ENCODE results near the gene UNK. TPM values are rescaled to one million over a fixed set of nuclear protein-coding genes. Genes with fewer than 3 reads are reported as not detected.
"Not testable (repeated sequence)": the region's sequence is repeated elsewhere in the genome, so short reads cannot be mapped to it uniquely, and the experiment has no call there.

Gene UNK
- total and polyA plus RNA-seq, 4 donors, result 4.0 to 16.4 (median 8.9) TPM

DNA sequence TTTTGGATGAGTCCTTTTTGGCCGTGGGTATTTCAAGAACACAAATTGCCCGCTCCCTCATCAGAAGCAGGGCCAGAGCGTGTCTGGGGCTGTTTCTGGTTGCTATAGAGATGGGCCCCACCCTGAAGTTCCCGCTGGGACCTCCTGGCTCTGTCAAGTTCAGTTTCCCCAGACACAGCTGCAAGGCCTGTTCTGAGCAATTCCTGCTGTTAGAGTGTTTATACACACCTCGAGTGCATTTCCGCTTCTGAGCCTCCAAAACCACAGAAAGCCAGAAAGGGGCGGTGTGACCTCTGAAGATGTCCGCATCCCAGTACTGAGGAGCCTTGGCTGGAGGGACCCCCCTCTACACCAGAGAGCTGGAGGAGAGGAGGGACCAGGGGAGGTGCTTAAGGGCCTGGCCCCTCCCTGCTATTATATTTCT is 79.9 kb downstream of the UNK start:
- no peaks in the 10 kb centered on the region for H3K36me3 ChIP-seq (ENCODE audit: control insufficient read depth in 4 of 4, insufficient read depth in 3 of 4, low read depth in 1 of 4, low read length in 3 of 4)
- H3K27ac ChIP-seq (ENCODE audit: low read depth in 1 of 2, low read length in 2 of 2), result peak overlapping the region in 1 of 2 donors; percentile 31
- DNase-seq (ENCODE audit: low spot score), result no peak
- no peaks in the 10 kb centered on the region for H3K27me3 ChIP-seq (ENCODE audit: control insufficient read depth in 4 of 4, insufficient read depth in 4 of 4, low read length in 3 of 4)
- TF ChIP-seq SP1 (IDR thresholded peaks at IDR 0.05) (peak; percentile 8), FOXA2 (IDR thresholded peaks at IDR 0.05) (no peak), HNF4G (IDR thresholded peaks at IDR 0.05) (no peak)
- no peak overlapping the region for H3K9ac ChIP-seq (ENCODE audit: low read depth in 1 of 2, low read length in 2 of 2)
- H3K9me3 ChIP-seq (ENCODE audit: control insufficient read depth in 4 of 4, low read length in 3 of 4), result no peaks in the 10 kb centered on the region
- H3K4me1 ChIP-seq (ENCODE audit: control insufficient read depth in 4 of 4, insufficient read depth in 4 of 4, low read length in 3 of 4), result no peaks in the 10 kb centered on the region
- H3K4me3 ChIP-seq (ENCODE audit: low read depth in 1 of 3, low read length in 3 of 3), result no peak overlapping the region
- 63% methylated on average over 8 of the region's 8 CpGs for WGBS

DNA sequence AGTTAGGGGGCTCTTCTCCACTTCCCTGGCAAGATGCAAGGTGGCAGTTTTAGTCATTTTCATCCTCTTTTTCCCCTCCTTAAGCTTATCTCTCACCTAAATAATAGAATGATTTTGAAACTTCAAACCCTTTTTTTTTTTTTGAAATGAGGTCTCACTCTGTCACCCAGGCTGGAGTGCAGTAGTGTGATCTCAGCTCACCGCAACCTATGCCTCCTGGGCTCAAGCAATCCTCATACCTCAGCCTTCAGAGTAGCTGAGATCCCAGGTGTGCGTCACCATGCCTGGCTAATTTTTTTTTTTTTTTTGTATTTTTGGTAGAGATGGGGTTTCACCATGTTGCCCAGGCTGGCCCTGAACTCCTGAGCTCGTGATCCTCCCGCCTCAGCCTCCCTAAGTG is 80.3 kb downstream of the UNK start:
- WGBS, result 84% methylated on average over 4 of the region's 4 CpGs
- not testable (repeated sequence) for H3K4me3 ChIP-seq (ENCODE audit: low read depth in 1 of 3, low read length in 3 of 3); DNase-seq (ENCODE audit: low spot score); H3K9ac ChIP-seq (ENCODE audit: low read depth in 1 of 2, low read length in 2 of 2); H3K27ac ChIP-seq (ENCODE audit: low read depth in 1 of 2, low read length in 2 of 2); H3K27me3 ChIP-seq (ENCODE audit: control insufficient read depth in 4 of 4, insufficient read depth in 4 of 4, low read length in 3 of 4); H3K4me1 ChIP-seq (ENCODE audit: control insufficient read depth in 4 of 4, insufficient read depth in 4 of 4, low read length in 3 of 4); H3K36me3 ChIP-seq (ENCODE audit: control insufficient read depth in 4 of 4, insufficient read depth in 3 of 4, low read depth in 1 of 4, low read length in 3 of 4); H3K9me3 ChIP-seq (ENCODE audit: control insufficient read depth in 4 of 4, low read length in 3 of 4)

DNA sequence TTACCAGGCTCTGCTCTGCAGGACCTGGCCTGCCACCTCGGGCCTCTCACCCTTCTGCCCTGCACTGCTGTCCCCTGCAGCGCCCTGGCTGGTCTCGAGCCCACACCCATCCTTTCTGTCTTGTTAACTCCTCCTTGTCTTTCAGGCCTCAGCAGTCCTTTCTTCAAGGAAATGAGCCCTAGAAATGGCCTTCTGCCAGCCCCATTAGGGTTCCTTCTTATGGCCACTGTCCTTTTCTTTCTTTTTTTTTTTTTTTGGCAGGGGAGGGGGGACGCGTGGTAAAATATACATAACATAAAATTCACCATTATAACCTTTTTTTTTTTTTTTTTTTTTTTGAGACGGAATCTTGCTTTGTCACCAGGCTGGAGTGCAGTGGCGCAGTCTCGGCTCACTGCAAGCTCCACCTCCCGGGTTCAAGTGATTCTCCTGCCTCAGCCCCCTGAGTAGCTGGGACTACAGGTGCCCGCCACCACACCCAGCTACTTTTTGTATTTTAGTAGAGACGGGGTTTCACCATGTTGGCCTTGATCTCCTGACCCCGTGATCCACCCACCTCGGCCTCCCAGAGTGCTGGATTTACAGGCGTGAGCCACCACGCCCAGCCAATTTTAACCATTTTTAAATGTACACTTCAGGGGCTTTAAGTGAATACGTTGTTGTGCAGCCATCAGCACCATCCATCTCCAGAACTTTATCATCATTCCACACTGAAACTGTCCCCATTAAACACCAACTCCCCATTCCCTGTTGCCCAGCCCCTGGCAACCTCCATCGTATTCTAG is 81.0 kb downstream of the UNK start:
- DNase-seq (ENCODE audit: low spot score); H3K4me3 ChIP-seq (ENCODE audit: low read depth in 1 of 3, low read length in 3 of 3); H3K27me3 ChIP-seq (ENCODE audit: control insufficient read depth in 4 of 4, insufficient read depth in 4 of 4, low read length in 3 of 4); H3K27ac ChIP-seq (ENCODE audit: low read depth in 1 of 2, low read length in 2 of 2); H3K36me3 ChIP-seq (ENCODE audit: control insufficient read depth in 4 of 4, insufficient read depth in 3 of 4, low read depth in 1 of 4, low read length in 3 of 4); H3K9me3 ChIP-seq (ENCODE audit: control insufficient read depth in 4 of 4, low read length in 3 of 4); H3K4me1 ChIP-seq (ENCODE audit: control insufficient read depth in 4 of 4, insufficient read depth in 4 of 4, low read length in 3 of 4); H3K9ac ChIP-seq (ENCODE audit: low read depth in 1 of 2, low read length in 2 of 2): not testable (repeated sequence)
- 81% methylated on average over 17 of the region's 17 CpGs for WGBS

DNA sequence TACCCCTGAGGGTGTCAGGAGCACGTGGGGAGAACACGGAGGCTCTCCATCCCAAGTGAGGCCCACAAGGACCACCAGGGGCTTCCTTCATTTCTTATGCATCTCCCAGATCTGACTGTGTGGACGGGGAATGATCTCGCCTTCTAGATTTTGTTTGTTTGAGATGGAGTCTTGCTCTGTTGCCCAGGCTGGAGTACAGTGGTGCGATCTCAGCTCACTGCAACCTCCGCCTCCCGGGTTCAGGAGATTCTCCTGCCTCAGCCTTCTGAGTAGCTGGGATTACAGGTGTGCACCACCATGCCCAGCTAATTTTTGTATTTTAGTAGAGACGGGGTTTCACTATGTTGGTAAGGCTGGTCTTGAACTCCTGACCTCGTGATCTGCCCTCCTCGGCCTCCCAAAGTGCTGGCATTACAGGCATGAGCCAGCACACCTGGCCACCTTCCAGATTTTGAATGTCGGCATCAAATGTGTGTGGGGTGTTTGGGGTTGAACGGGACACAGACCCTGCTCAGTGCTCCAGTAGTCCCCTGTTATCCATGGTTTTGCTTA is 84.2 kb downstream of the UNK start:
- not testable (repeated sequence) for H3K27ac ChIP-seq (ENCODE audit: low read depth in 1 of 2, low read length in 2 of 2); H3K9me3 ChIP-seq (ENCODE audit: control insufficient read depth in 4 of 4, low read length in 3 of 4)

DNA sequence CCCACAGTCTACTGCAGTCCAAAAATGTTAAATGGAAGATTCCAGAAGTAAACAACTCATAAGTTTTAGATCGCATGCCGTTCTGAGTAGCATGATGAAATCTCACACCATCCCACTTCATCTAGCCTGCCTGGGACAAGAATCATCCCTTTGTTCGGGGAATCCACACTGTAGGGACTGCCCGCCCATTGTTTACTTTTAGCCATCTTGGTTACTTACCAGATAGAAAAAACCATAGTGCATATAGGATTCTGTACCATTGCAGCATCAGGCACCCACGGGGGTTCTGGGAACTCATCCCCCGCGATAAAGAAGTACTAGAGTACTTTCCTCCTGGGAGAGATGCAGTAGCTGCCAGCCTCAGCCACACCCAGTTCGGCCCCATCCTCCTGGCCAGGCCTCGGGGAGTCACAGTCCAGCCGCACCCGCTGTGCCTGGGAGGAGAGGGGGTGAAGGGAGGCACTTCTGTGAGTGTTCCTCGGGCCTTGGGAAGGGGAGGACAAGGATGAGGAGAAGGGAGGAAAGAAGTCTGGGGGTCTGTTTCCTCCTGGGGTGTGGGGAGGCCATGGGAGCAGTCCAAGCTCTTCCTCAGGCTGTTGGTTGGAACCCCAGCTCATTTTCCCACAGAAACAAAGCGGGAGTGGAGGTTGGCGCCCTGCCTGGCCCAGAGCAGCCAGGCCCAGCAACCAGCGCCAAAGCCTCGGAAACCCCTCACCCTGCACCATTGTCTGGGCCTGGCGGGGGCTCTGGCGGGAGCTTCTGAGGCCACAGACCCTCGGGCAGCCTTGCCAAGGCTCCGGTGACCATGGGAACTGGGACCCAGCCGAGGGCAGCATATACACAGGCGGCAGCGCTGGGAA is 84.9 kb downstream of the UNK start:
- 78% methylated on average over 23 of the region's 23 CpGs for WGBS
- no peaks in the 10 kb centered on the region for H3K9me3 ChIP-seq (ENCODE audit: control insufficient read depth in 4 of 4, low read length in 3 of 4)
- H3K27me3 ChIP-seq (ENCODE audit: control insufficient read depth in 4 of 4, insufficient read depth in 4 of 4, low read length in 3 of 4), result no peaks in the 10 kb centered on the region
- DNase-seq (ENCODE audit: low spot score), result no peak
- no peak overlapping the region for H3K4me3 ChIP-seq (ENCODE audit: low read depth in 1 of 3, low read length in 3 of 3)
- peaks cover 0 to 5% (median 2%) of the 10 kb centered on the region in 4 donors for H3K36me3 ChIP-seq (ENCODE audit: control insufficient read depth in 4 of 4, insufficient read depth in 3 of 4, low read depth in 1 of 4, low read length in 3 of 4)
- peak overlapping the region in 1 of 2 donors; percentile 21 for H3K27ac ChIP-seq (ENCODE audit: low read depth in 1 of 2, low read length in 2 of 2)
- H3K4me1 ChIP-seq (ENCODE audit: control insufficient read depth in 4 of 4, insufficient read depth in 4 of 4, low read length in 3 of 4), result peaks cover 0 to 4% (median 2%) of the 10 kb centered on the region in 4 donors
- no peak overlapping the region for H3K9ac ChIP-seq (ENCODE audit: low read depth in 1 of 2, low read length in 2 of 2)
- TF ChIP-seq JUND (IDR thresholded peaks at IDR 0.05) (no peak), RAD21 (IDR thresholded peaks at IDR 0.05) (no peak), SP1 (IDR thresholded peaks at IDR 0.05) (no peak), FOXA1 (IDR thresholded peaks at IDR 0.05) (no peak), TAF1 (conservative IDR thresholded peaks at IDR 0.05) (no peak), GABPA (IDR thresholded peaks at IDR 0.05 in 1 of 2, conservative IDR thresholded peaks at IDR 0.05 in 1 of 2) (no peak), FOXA2 (IDR thresholded peaks at IDR 0.05) (no peak), EGR1 (IDR thresholded peaks at IDR 0.05; ENCODE audit: low read depth in 2 of 2) (no peak)
- TF ChIP-seq, protein P1, sequence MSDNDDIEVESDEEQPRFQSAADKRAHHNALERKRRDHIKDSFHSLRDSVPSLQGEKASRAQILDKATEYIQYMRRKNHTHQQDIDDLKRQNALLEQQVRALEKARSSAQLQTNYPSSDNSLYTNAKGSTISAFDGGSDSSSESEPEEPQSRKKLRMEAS (IDR thresholded peaks at IDR 0.05), result no peak
- TF ChIP-seq, protein P2, sequence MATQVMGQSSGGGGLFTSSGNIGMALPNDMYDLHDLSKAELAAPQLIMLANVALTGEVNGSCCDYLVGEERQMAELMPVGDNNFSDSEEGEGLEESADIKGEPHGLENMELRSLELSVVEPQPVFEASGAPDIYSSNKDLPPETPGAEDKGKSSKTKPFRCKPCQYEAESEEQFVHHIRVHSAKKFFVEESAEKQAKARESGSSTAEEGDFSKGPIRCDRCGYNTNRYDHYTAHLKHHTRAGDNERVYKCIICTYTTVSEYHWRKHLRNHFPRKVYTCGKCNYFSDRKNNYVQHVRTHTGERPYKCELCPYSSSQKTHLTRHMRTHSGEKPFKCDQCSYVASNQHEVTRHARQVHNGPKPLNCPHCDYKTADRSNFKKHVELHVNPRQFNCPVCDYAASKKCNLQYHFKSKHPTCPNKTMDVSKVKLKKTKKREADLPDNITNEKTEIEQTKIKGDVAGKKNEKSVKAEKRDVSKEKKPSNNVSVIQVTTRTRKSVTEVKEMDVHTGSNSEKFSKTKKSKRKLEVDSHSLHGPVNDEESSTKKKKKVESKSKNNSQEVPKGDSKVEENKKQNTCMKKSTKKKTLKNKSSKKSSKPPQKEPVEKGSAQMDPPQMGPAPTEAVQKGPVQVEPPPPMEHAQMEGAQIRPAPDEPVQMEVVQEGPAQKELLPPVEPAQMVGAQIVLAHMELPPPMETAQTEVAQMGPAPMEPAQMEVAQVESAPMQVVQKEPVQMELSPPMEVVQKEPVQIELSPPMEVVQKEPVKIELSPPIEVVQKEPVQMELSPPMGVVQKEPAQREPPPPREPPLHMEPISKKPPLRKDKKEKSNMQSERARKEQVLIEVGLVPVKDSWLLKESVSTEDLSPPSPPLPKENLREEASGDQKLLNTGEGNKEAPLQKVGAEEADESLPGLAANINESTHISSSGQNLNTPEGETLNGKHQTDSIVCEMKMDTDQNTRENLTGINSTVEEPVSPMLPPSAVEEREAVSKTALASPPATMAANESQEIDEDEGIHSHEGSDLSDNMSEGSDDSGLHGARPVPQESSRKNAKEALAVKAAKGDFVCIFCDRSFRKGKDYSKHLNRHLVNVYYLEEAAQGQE (IDR thresholded peaks at IDR 0.05), result no peak
- TF ChIP-seq, protein P3, sequence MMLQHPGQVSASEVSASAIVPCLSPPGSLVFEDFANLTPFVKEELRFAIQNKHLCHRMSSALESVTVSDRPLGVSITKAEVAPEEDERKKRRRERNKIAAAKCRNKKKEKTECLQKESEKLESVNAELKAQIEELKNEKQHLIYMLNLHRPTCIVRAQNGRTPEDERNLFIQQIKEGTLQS (IDR thresholded peaks at IDR 0.05), result no peak

More for the DNA sequence above, 84.2 kb downstream of the UNK start:
- not testable (repeated sequence) for DNase-seq (ENCODE audit: low spot score); H3K4me3 ChIP-seq (ENCODE audit: low read depth in 1 of 3, low read length in 3 of 3); H3K4me1 ChIP-seq (ENCODE audit: control insufficient read depth in 4 of 4, insufficient read depth in 4 of 4, low read length in 3 of 4); H3K36me3 ChIP-seq (ENCODE audit: control insufficient read depth in 4 of 4, insufficient read depth in 3 of 4, low read depth in 1 of 4, low read length in 3 of 4); H3K27me3 ChIP-seq (ENCODE audit: control insufficient read depth in 4 of 4, insufficient read depth in 4 of 4, low read length in 3 of 4); H3K9ac ChIP-seq (ENCODE audit: low read depth in 1 of 2, low read length in 2 of 2)
- 90% methylated on average over 12 of the region's 12 CpGs for WGBS
